ENCODE data around the gene NAT10.

The NAT10 gene

DNA sequence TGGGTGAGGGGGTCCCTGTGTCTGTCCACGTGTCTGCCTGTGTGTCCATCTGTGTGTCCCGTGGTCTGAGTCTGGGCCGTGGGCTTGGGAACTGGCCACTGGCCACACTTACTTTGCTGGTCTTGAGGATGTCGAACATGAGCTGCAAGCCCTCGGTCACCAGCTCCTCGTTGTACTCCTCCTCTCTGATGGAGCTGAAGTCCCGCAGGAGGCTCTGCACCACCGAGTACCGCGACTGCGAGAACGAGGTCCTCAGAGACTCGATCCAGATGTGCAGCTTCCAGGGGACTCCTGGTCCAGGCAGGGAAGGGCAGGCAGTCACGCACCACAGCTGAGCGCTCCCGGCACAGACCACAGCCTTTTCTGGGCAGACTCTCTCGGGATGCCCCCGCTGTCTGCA is 55.4 kb downstream of the NAT10 start:
- Histone ChIP-seq H3K4me2 (ENCODE audit: low read length) (no peak overlapping the region), H3K9me3 (ENCODE audit: control insufficient read depth, low read length) (no peaks in the 10 kb centered on the region), H3K36me3 (ENCODE audit: control insufficient read depth, insufficient read depth, low read length) (no peaks in the 10 kb centered on the region), H3K9ac (no peak overlapping the region), H3K4me1 (no peaks in the 10 kb centered on the region), H3K27me3 (ENCODE audit: control insufficient read depth, insufficient read depth, low read length) (no peaks in the 10 kb centered on the region), H3K4me3 (ENCODE audit: low read depth, low read length) (no peak overlapping the region), H3K27ac (no peak overlapping the region), H3K79me2 (no peaks in the 10 kb centered on the region), H2AFZ (no peak overlapping the region)
- TF ChIP-seq, protein P1, sequence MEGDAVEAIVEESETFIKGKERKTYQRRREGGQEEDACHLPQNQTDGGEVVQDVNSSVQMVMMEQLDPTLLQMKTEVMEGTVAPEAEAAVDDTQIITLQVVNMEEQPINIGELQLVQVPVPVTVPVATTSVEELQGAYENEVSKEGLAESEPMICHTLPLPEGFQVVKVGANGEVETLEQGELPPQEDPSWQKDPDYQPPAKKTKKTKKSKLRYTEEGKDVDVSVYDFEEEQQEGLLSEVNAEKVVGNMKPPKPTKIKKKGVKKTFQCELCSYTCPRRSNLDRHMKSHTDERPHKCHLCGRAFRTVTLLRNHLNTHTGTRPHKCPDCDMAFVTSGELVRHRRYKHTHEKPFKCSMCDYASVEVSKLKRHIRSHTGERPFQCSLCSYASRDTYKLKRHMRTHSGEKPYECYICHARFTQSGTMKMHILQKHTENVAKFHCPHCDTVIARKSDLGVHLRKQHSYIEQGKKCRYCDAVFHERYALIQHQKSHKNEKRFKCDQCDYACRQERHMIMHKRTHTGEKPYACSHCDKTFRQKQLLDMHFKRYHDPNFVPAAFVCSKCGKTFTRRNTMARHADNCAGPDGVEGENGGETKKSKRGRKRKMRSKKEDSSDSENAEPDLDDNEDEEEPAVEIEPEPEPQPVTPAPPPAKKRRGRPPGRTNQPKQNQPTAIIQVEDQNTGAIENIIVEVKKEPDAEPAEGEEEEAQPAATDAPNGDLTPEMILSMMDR (IDR thresholded peaks at IDR 0.05): no peak

DNA sequence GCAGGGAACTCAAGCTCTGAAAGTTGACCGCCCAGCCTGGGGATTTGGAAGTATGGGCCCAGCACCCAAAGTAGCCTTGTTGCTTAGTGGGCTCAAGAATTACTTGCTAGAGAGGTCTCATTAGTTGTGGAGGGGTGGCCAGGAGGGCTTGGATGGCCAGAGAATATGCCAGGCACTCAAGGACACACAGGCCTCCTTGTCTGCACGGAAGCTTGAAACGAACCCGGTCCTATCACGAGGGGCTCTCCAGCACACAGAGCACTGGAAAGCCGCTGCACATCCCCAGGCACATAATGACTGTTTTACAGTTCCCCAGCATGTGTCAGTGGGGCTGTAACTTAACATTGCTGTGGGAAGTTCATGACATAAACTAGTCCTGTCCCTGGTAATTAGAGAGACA is 55.9 kb downstream of the NAT10 start:
- Histone ChIP-seq H2AFZ (no peak overlapping the region), H3K4me2 (ENCODE audit: low read length) (no peak overlapping the region), H3K79me2 (no peaks in the 10 kb centered on the region), H3K9ac (no peak overlapping the region), H3K27me3 (ENCODE audit: control insufficient read depth, insufficient read depth, low read length) (no peaks in the 10 kb centered on the region), H3K9me3 (ENCODE audit: control insufficient read depth, low read length) (no peaks in the 10 kb centered on the region), H3K4me3 (ENCODE audit: low read depth, low read length) (no peak overlapping the region), H3K27ac (no peak overlapping the region), H3K36me3 (ENCODE audit: control insufficient read depth, insufficient read depth, low read length) (no peaks in the 10 kb centered on the region), H3K4me1 (no peaks in the 10 kb centered on the region)
- TF ChIP-seq, protein P1 (IDR thresholded peaks at IDR 0.05): no peak

DNA sequence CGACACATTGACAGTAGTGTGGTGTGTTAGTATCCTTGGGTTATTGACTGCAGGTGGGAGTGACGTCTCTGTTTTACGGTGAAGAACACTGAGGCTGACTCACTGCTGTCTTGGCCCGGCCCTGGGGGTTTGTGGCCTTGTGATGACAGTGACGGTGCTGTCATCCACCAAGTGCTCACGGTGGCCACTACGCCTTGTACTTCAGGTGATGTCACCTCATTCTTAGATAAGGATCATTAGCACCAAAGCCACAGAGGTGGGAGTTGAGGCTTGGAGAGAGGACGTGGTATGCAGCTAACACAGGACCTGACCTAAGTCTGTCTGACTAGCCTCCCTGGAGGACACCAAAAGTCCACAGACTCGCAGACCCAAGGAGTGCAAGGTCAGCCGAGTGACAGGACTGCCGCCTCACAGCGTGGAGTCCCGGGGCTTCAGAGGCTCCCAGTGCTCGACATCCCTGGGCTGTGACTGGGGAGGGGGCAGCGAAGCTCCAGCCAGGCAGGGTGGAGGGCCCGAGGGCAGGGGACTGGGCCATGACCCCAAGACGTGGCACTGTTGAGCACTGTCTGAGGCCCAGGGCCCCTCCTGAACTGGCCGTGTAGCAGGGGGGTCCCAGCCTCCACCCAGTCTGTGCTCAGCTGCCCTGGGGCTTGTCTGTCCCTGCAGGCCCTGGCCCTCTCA is 56.5 kb downstream of the NAT10 start:
- no peaks in the 10 kb centered on the region for H3K36me3 ChIP-seq (ENCODE audit: control insufficient read depth, insufficient read depth, low read length)
- H3K27ac ChIP-seq: no peak overlapping the region

DNA sequence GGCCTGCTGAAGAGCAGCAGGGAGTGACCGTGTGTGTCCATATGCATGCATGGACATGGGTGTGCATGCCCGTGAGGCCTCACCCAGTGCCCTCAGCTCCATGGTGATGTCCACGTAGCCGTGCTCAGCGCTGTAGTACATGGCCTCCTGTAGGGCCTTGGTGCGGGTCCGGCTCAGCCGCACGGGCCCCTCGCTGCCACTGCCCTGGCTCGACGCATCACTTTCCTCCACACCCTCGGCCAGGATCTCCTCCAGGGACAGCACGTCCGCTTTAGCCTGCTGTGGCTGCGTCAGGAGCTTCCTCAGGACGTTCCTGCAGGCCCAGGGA is 57.0 kb downstream of the NAT10 start:
- Histone ChIP-seq H3K36me3 (ENCODE audit: control insufficient read depth, insufficient read depth, low read length) (no peaks in the 10 kb centered on the region), H3K9ac (no peak overlapping the region)

More for the DNA sequence above, 56.5 kb downstream of the NAT10 start:
- Histone ChIP-seq H2AFZ (no peak overlapping the region), H3K27me3 (ENCODE audit: control insufficient read depth, insufficient read depth, low read length) (no peaks in the 10 kb centered on the region), H3K4me2 (ENCODE audit: low read length) (no peak overlapping the region), H3K79me2 (no peaks in the 10 kb centered on the region), H3K9ac (no peak overlapping the region), H3K4me1 (no peaks in the 10 kb centered on the region), H3K9me3 (ENCODE audit: control insufficient read depth, low read length) (no peaks in the 10 kb centered on the region), H3K4me3 (ENCODE audit: low read depth, low read length) (no peak overlapping the region)
- TF ChIP-seq, protein P1 (IDR thresholded peaks at IDR 0.05): no peak

More for the DNA sequence above, 57.0 kb downstream of the NAT10 start:
- no peaks in the 10 kb centered on the region for H3K4me1 ChIP-seq
- H3K27me3 ChIP-seq (ENCODE audit: control insufficient read depth, insufficient read depth, low read length): no peaks in the 10 kb centered on the region
- no peak overlapping the region for H3K4me2 ChIP-seq (ENCODE audit: low read length)
- H3K9me3 ChIP-seq (ENCODE audit: control insufficient read depth, low read length): no peaks in the 10 kb centered on the region
- no peak overlapping the region for H2AFZ ChIP-seq
- no peak overlapping the region for H3K27ac ChIP-seq
- TF ChIP-seq, protein P1 (IDR thresholded peaks at IDR 0.05): no peak
- H3K4me3 ChIP-seq (ENCODE audit: low read depth, low read length): no peak overlapping the region
- no peaks in the 10 kb centered on the region for H3K79me2 ChIP-seq

Measured in parathyroid adenoma (tissue), 2 donors.